ENCODE measurements around the gene NFYA. TPM values are rescaled to one million over a fixed set of nuclear protein-coding genes. Genes with fewer than 3 reads are reported as not detected.
"Not testable (repeated sequence)": the region's sequence is repeated elsewhere in the genome, so short reads cannot be mapped to it uniquely, and the experiment has no call there.

Gene NFYA
- total RNA-seq, 1 donor from 2014 or later, result 39.7 TPM

DNA sequence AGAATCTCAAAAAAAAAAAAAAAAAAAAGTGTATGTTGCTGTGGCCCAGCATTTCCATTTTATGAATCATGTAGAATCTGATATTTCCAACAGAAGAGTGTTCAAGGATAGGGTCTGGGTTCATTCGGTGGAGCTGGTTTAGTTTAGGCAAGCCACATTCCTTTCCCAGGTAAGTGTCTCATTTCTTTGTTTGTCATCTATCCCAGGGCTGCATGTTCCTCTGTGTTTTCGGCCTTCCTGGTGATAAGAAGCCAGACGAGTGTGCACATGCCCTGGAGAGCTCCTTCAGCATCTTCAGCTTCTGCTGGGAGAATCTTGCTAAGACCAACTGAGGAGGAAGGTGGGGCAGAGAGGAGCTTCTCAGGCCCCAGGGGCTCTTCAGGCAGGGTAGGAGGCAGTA is 38.2 kb downstream of the NFYA start:
- Mint-ChIP-seq H3K4me3 (ENCODE audit: unreplicated experiment) (no peak overlapping the region), H3K9me3 (ENCODE audit: unreplicated experiment) (no peaks in the 10 kb centered on the region), H3K4me1 (ENCODE audit: unreplicated experiment) (no peaks in the 10 kb centered on the region), H3K27ac (ENCODE audit: unreplicated experiment) (no peak overlapping the region), H3K27me3 (ENCODE audit: unreplicated experiment) (peaks cover 1% of the 10 kb centered on the region), H3K36me3 (ENCODE audit: low read depth, unreplicated experiment) (no peaks in the 10 kb centered on the region)
- DNase-seq (ENCODE audit: low spot score), result no peak
- TF ChIP-seq, protein P1, sequence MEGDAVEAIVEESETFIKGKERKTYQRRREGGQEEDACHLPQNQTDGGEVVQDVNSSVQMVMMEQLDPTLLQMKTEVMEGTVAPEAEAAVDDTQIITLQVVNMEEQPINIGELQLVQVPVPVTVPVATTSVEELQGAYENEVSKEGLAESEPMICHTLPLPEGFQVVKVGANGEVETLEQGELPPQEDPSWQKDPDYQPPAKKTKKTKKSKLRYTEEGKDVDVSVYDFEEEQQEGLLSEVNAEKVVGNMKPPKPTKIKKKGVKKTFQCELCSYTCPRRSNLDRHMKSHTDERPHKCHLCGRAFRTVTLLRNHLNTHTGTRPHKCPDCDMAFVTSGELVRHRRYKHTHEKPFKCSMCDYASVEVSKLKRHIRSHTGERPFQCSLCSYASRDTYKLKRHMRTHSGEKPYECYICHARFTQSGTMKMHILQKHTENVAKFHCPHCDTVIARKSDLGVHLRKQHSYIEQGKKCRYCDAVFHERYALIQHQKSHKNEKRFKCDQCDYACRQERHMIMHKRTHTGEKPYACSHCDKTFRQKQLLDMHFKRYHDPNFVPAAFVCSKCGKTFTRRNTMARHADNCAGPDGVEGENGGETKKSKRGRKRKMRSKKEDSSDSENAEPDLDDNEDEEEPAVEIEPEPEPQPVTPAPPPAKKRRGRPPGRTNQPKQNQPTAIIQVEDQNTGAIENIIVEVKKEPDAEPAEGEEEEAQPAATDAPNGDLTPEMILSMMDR (IDR thresholded peaks at IDR 0.05; ENCODE audit: unreplicated experiment), result no peak

DNA sequence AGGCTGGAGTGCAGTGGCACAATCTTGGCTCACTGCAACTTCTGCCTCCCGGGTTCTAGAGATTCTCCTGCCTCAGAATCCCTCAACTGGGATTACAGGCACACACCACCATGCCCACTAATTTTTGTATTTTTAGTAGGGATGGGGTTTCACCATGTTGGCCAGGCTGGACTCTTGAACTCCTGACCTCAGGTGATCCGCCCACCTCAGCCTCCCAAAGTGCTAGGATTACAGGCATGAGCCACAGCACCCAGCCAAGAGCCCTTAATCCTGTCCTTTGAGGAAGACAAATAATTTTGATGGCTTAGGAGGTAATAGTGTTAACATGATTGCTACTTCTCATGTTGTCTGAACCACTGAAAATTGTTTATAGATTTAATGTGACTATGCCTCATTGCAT is 42.3 kb downstream of the NFYA start:
- not testable (repeated sequence) for H3K4me1 Mint-ChIP-seq (ENCODE audit: unreplicated experiment)

DNA sequence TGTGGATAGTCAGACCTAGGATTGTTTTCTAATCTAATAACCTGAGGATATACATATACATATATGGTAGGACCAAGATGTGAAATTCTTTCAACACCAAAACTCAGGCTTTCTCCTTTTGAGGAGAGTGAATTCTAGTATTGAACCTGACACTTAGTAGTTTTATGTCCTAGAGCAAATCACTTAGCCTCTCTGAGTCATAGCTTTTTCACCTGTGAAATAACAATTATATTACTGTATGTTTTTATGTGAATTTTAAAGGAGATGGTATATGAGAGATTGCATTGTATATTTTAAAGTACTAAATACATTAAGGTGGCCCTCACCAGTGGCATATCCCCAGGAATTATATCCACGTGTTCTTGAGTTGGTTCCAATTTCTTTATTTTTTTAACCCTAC is 46.7 kb downstream of the NFYA start:
- Mint-ChIP-seq H3K36me3 (ENCODE audit: low read depth, unreplicated experiment) (no peaks in the 10 kb centered on the region), H3K4me1 (ENCODE audit: unreplicated experiment) (peaks cover 6% of the 10 kb centered on the region), H3K27ac (ENCODE audit: unreplicated experiment) (no peak overlapping the region), H3K4me3 (ENCODE audit: unreplicated experiment) (no peak overlapping the region), H3K27me3 (ENCODE audit: unreplicated experiment) (peaks cover 1% of the 10 kb centered on the region), H3K9me3 (ENCODE audit: unreplicated experiment) (no peaks in the 10 kb centered on the region)
- no peak for DNase-seq (ENCODE audit: low spot score)
- TF ChIP-seq, protein P1 (IDR thresholded peaks at IDR 0.05; ENCODE audit: unreplicated experiment), result no peak

More for the DNA sequence above, 42.3 kb downstream of the NFYA start:
- H3K4me3 Mint-ChIP-seq (ENCODE audit: unreplicated experiment); H3K36me3 Mint-ChIP-seq (ENCODE audit: low read depth, unreplicated experiment); H3K27ac Mint-ChIP-seq (ENCODE audit: unreplicated experiment); DNase-seq (ENCODE audit: low spot score); H3K27me3 Mint-ChIP-seq (ENCODE audit: unreplicated experiment); H3K9me3 Mint-ChIP-seq (ENCODE audit: unreplicated experiment): not testable (repeated sequence)

DNA sequence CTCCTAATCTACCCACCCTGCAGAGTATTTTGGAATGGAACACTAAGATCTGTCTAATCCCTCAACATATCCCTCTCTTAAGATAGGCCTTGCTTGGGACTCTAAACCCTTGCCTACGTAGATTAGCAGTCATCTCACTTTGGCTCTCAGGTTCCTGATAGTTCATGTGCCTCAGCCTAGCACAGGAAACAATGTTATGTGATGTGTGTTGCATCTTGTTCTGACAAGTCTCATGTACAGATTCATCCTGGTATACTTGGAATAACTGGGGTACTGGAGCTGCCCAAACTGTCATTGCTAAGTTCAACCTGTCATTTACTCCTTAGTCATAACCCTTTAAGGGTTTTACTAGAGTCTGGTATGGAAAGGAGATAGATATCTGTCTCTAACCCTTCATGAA is 47.3 kb downstream of the NFYA start:
- DNase-seq (ENCODE audit: low spot score), result no peak
- no peak overlapping the region for H3K4me3 Mint-ChIP-seq (ENCODE audit: unreplicated experiment)
- H3K27me3 Mint-ChIP-seq (ENCODE audit: unreplicated experiment), result peaks cover 1% of the 10 kb centered on the region
- H3K9me3 Mint-ChIP-seq (ENCODE audit: unreplicated experiment), result no peaks in the 10 kb centered on the region
- peaks cover 6% of the 10 kb centered on the region for H3K4me1 Mint-ChIP-seq (ENCODE audit: unreplicated experiment)
- H3K27ac Mint-ChIP-seq (ENCODE audit: unreplicated experiment), result no peak overlapping the region
- TF ChIP-seq, protein P1 (IDR thresholded peaks at IDR 0.05; ENCODE audit: unreplicated experiment), result no peak
- H3K36me3 Mint-ChIP-seq (ENCODE audit: low read depth, unreplicated experiment), result no peaks in the 10 kb centered on the region

DNA sequence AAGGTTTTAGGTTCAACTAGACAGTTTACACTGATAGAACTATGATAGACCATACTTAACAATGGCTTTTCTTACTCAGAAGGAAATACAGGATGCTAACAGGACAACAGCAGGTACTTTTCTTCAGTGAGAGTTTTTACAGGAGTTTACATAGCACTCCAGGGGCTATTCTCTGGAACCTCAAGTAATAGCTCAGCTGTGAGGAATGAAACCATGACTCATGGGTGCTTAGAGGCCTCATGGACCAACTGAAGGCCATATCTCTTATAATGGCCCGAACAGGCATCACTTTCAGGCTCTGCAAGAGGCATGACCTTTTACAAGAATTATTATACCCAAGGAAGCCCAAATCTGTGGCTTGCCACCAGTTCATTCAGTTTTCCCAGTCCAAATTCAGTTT is 49.6 kb downstream of the NFYA start:
- TF ChIP-seq, protein P1 (IDR thresholded peaks at IDR 0.05; ENCODE audit: unreplicated experiment), result no peak
- peaks cover 6% of the 10 kb centered on the region for H3K4me1 Mint-ChIP-seq (ENCODE audit: unreplicated experiment)
- no peak overlapping the region for H3K27ac Mint-ChIP-seq (ENCODE audit: unreplicated experiment)
- H3K27me3 Mint-ChIP-seq (ENCODE audit: unreplicated experiment), result peaks cover 1% of the 10 kb centered on the region
- H3K9me3 Mint-ChIP-seq (ENCODE audit: unreplicated experiment), result no peaks in the 10 kb centered on the region
- H3K4me3 Mint-ChIP-seq (ENCODE audit: unreplicated experiment), result no peak overlapping the region
- DNase-seq (ENCODE audit: low spot score), result no peak
- H3K36me3 Mint-ChIP-seq (ENCODE audit: low read depth, unreplicated experiment), result no peaks in the 10 kb centered on the region

DNA sequence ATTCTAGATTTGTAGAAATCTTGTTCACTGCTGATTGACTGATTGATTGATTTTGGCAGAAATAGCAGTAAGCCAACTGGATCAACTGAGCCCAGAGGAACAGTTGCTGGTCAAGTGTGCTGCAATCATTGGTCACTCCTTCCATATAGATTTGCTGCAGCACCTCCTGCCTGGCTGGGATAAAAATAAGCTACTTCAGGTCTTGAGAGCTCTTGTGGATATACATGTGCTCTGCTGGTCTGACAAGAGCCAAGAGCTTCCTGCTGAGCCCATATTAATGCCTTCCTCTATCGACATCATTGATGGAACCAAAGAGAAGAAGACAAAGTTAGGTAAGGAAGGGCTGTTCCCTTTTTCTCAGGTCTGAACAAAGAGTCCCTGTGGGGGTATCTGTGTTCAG is 50.1 kb downstream of the NFYA start:
- H3K4me3 Mint-ChIP-seq (ENCODE audit: unreplicated experiment), result no peak overlapping the region
- no peak for DNase-seq (ENCODE audit: low spot score)
- H3K9me3 Mint-ChIP-seq (ENCODE audit: unreplicated experiment), result no peaks in the 10 kb centered on the region
- H3K36me3 Mint-ChIP-seq (ENCODE audit: low read depth, unreplicated experiment), result no peaks in the 10 kb centered on the region
- TF ChIP-seq, protein P1 (IDR thresholded peaks at IDR 0.05; ENCODE audit: unreplicated experiment), result no peak
- peaks cover 6% of the 10 kb centered on the region for H3K4me1 Mint-ChIP-seq (ENCODE audit: unreplicated experiment)
- H3K27me3 Mint-ChIP-seq (ENCODE audit: unreplicated experiment), result peaks cover 1% of the 10 kb centered on the region
- H3K27ac Mint-ChIP-seq (ENCODE audit: unreplicated experiment), result no peak overlapping the region

Data from endothelial cell (in vitro differentiated cells).